HepG2 (cell line): ENCODE results near the gene HOXC4. TPM values are rescaled to one million over a fixed set of nuclear protein-coding genes. Genes with fewer than 3 reads are reported as not detected.
A peak's percentile ranks its signal among the peaks of the same experiment; 100 is the strongest.

ENCODE experiments used
- ATF1 ChIP-seq: IDR thresholded peaks from 2 replicates; pipeline ENCODE4 v1.6.1; 2016; ENCODE audit warnings: mild to moderate bottlenecking, control low read depth
- ATF6 ChIP-seq: sonication (generic); formaldehyde crosslinking; conservative IDR thresholded peaks from 2 replicates; pipeline ENCODE4 v1.4.0; 2020; ENCODE audit warnings: missing genetic modification reagents
- DBP ChIP-seq: sonication (generic); formaldehyde crosslinking; IDR thresholded peaks from 2 replicates; pipeline ENCODE4 v1.4.0; 2020; ENCODE audit warnings: missing genetic modification reagents; ENCODE audit errors: not compliant biosample characterization
- JUNB ChIP-seq: sonication (generic); formaldehyde crosslinking; IDR thresholded peaks from 2 replicates; pipeline ENCODE4 v1.8.0; 2022; ENCODE audit warnings: missing genetic modification reagents, mild to moderate bottlenecking, borderline replicate concordance
- MEIS1 ChIP-seq: sonication (generic); formaldehyde crosslinking; IDR thresholded peaks from 2 replicates; pipeline ENCODE4 v1.9.0; 2021; ENCODE audit warnings: mild to moderate bottlenecking, missing genetic modification reagents, moderate library complexity, borderline replicate concordance
- MTF2 ChIP-seq: sonication (generic); formaldehyde crosslinking; IDR thresholded peaks from 2 replicates; pipeline ENCODE4 v1.5.0; 2020; ENCODE audit warnings: missing genetic modification reagents, borderline replicate concordance
- NFE2L1 ChIP-seq: sonication (generic); formaldehyde crosslinking; IDR thresholded peaks from 2 replicates; pipeline ENCODE4 v1.4.0; 2020; ENCODE audit warnings: missing genetic modification reagents, mild to moderate bottlenecking, borderline replicate concordance
- NR0B2 ChIP-seq: sonication (generic); formaldehyde crosslinking; IDR thresholded peaks from 2 replicates; pipeline ENCODE4 v1.4.0; 2020; ENCODE audit warnings: mild to moderate bottlenecking, missing genetic modification reagents
- POLR2G ChIP-seq: fragments of 200-400 bp; formaldehyde crosslinking; IDR thresholded peaks from 2 replicates; pipeline ENCODE4 v1.6.1; 2018; ENCODE audit warnings: mild to moderate bottlenecking, low read depth, low read length, moderate library complexity
- RAD51 ChIP-seq: fragments of 450-650 bp; IDR thresholded peaks from 2 replicates; pipeline ENCODE4 v1.6.1; 2016; ENCODE audit warnings: borderline replicate concordance
- ZFX ChIP-seq: sonication (generic); formaldehyde crosslinking; IDR thresholded peaks from 2 replicates; pipeline ENCODE4 v1.4.0; 2020; ENCODE audit warnings: mild to moderate bottlenecking, low read depth, missing genetic modification reagents, moderate library complexity
- ZNF280D ChIP-seq: sonication (generic); formaldehyde crosslinking; IDR thresholded peaks from 2 replicates; pipeline ENCODE4 v1.5.1; 2020; ENCODE audit warnings: mild to moderate bottlenecking, missing genetic modification reagents
- ZNF3 ChIP-seq: IDR thresholded peaks from 2 replicates; pipeline ENCODE4 v1.7.0; 2017; ENCODE audit warnings: inconsistent platforms
- ZNF414 ChIP-seq: sonication (generic); formaldehyde crosslinking; IDR thresholded peaks from 2 replicates; pipeline ENCODE4 v1.5.0; 2020; ENCODE audit warnings: missing genetic modification reagents
- ZNF687 ChIP-seq: sonication (generic); formaldehyde crosslinking; IDR thresholded peaks from 2 replicates; pipeline ENCODE4 v1.5.1; 2020; ENCODE audit warnings: mild to moderate bottlenecking, missing genetic modification reagents, moderate library complexity
- ZNF781 ChIP-seq: sonication (generic); formaldehyde crosslinking; IDR thresholded peaks from 2 replicates; pipeline ENCODE4 v1.5.1; 2020; ENCODE audit warnings: borderline replicate concordance, mild to moderate bottlenecking, missing genetic modification reagents; ENCODE audit errors: not compliant biosample characterization
- ZNF792 ChIP-seq: IDR thresholded peaks from 2 replicates; pipeline ENCODE4 v1.6.1; 2016
- polyA plus RNA-seq, 8 experiments: library from polyadenylated mRNA; depleted of rRNA in 3 of 8; stranded (reverse) in 7 of 8; unstranded in 1 of 8; fragments of >200 nt; fragmentation: Illumina TruSeq in 4 of 8; extraction: Trizol in 4 of 8; gene quantifications; 2 replicates each; pipeline versions ENCODE4 v1.2.1 to v1.2.3, GENCODE V29; 2011 to 2016; ENCODE audit warnings: low read depth in 4 of 8, missing spikeins in 1 of 8, mixed read lengths in 1 of 8; ENCODE audit not compliant: insufficient read depth in 1 of 8
- total RNA-seq, 5 experiments: library from RNA; depleted of rRNA; stranded (reverse); fragments of >200 nt; fragmentation: Illumina TruSeq; extraction: Trizol; gene quantifications; 2 replicates each; pipeline ENCODE4 v1.2.3, GENCODE V29; 2016; ENCODE audit warnings: low read depth in 1 of 5

The HOXC4 gene
- total and polyA plus RNA-seq, 2 of the 13 experiments (the other 11 are each of a cell fraction or from before 2014, with no cell fraction given), result not detected

- TF ChIP-seq DBP (CRISPR knock-in tag), result no peak
- peak; percentile 70 for TF ChIP-seq ZFX (CRISPR knock-in tag)
- no peak for TF ChIP-seq RAD51
- no peak for TF ChIP-seq NR0B2 (CRISPR knock-in tag)
- no peak for TF ChIP-seq NFE2L1 (CRISPR knock-in tag)
- TF ChIP-seq ZNF781 (CRISPR knock-in tag), result no peak
- no peak for TF ChIP-seq ZNF3 (CRISPR knock-in tag)
- peak; percentile 53; the same call in 1 of the 2 replicates for TF ChIP-seq POLR2G
- TF ChIP-seq ATF6 (CRISPR knock-in tag), result no peak
- no peak for TF ChIP-seq ATF1 (CRISPR knock-in tag)
- TF ChIP-seq MEIS1 (CRISPR knock-in tag), result no peak
- no peak for TF ChIP-seq JUNB (CRISPR knock-in tag)
- TF ChIP-seq ZNF687 (CRISPR knock-in tag), result peak; percentile 56
- TF ChIP-seq ZNF414 (CRISPR knock-in tag), result no peak
- no peak for TF ChIP-seq ZNF280D
- TF ChIP-seq MTF2, result 0 out of 2 replicates have a peak, but pooled peaks have one; percentile 55
- TF ChIP-seq ZNF792, result no peak
- TF ChIP-seq, all 625 proteins: peak for 18
These were observed 35.7 kb upstream of the HOXC4 start (continued) for GRCh38 chr12:54017878-54018467.
